OCI-LY7 (cell line): ENCODE data around the gene LRRC10B.
A peak's percentile ranks its signal among the peaks of the same experiment; 100 is the strongest.

Source experiments
- CTCF ChIP-seq: fragments of 200-600 bp; sonication (generic); conservative IDR thresholded peaks from 2 replicates; pipeline ENCODE4 v1.5.1; 2014; ENCODE audit warnings: mild to moderate bottlenecking, antibody characterized with exemption, low read length, moderate library complexity, mixed read lengths
- EZH2phosphoT487 ChIP-seq: fragments of 200-600 bp; sonication (generic); IDR thresholded peaks from 2 replicates; pipeline ENCODE4 v1.6.1; 2018; ENCODE audit warnings: low read depth, borderline replicate concordance, mild to moderate bottlenecking, mixed run types, antibody characterized with exemption, low read length, moderate library complexity, mixed read lengths

GRCh38 chr11:61477727-61478148 lies 30.8 kb upstream of the LRRC10B start:
- TF ChIP-seq CTCF (peak; percentile 93), EZH2phosphoT487 (no peak)
